Muscle layer of colon (tissue), 2 donors: ENCODE data around the gene C1orf159.
"Not testable (repeated sequence)": the region's sequence is repeated elsewhere in the genome, so short reads cannot be mapped to it uniquely, and the experiment has no call there.

ENCODE experiments used
- H3K27ac ChIP-seq: one replicate; pipeline ENCODE4 v1.7.0; 2013; ENCODE audit warnings: low read depth, mild to moderate bottlenecking, low read length, moderate library complexity
- H3K27me3 ChIP-seq, 2 donors: one replicate each; pipeline ENCODE4 v1.7.0; 2013; ENCODE audit warnings: low read length in 2 of 2, mild to moderate bottlenecking in 2 of 2; ENCODE audit not compliant: insufficient read depth in 2 of 2, control insufficient read depth in 1 of 2
- H3K36me3 ChIP-seq: one replicate; pipeline ENCODE4 v1.7.0; 2013; ENCODE audit warnings: mild to moderate bottlenecking, low read length; ENCODE audit not compliant: insufficient read depth
- H3K4me1 ChIP-seq: one replicate; pipeline ENCODE4 v1.7.0; 2013; ENCODE audit warnings: mild to moderate bottlenecking, low read length; ENCODE audit not compliant: insufficient read depth
- H3K4me3 ChIP-seq, 2 donors: one replicate each; pipeline ENCODE4 v1.7.0; 2013; ENCODE audit warnings: low read length in 2 of 2, low read depth in 1 of 2, mild to moderate bottlenecking in 1 of 2, moderate library complexity in 1 of 2
- H3K9ac ChIP-seq: one replicate; pipeline ENCODE4 v1.7.0; 2013; ENCODE audit warnings: low read length
- H3K9me3 ChIP-seq: one replicate; pipeline ENCODE4 v1.7.0; 2013; ENCODE audit warnings: mild to moderate bottlenecking, low read length
- donor health status: abdominal sarcoma.
- donor health status: Adenocarcinoma of cecum.

The C1orf159 gene

GRCh38 chr1:1080122-1080757 lies 35.6 kb downstream of the C1orf159 start:
- Histone ChIP-seq H3K27me3 (peaks cover 0 to 3% of the 10 kb centered on the region in 2 donors), H3K9ac (no peak overlapping the region), H3K4me3 (peak overlapping the region; percentile 37 to 47), H3K27ac (no peak overlapping the region), H3K9me3 (no peaks in the 10 kb centered on the region), H3K4me1 (peaks cover 11% of the 10 kb centered on the region), H3K36me3 (no peaks in the 10 kb centered on the region)

DNA sequence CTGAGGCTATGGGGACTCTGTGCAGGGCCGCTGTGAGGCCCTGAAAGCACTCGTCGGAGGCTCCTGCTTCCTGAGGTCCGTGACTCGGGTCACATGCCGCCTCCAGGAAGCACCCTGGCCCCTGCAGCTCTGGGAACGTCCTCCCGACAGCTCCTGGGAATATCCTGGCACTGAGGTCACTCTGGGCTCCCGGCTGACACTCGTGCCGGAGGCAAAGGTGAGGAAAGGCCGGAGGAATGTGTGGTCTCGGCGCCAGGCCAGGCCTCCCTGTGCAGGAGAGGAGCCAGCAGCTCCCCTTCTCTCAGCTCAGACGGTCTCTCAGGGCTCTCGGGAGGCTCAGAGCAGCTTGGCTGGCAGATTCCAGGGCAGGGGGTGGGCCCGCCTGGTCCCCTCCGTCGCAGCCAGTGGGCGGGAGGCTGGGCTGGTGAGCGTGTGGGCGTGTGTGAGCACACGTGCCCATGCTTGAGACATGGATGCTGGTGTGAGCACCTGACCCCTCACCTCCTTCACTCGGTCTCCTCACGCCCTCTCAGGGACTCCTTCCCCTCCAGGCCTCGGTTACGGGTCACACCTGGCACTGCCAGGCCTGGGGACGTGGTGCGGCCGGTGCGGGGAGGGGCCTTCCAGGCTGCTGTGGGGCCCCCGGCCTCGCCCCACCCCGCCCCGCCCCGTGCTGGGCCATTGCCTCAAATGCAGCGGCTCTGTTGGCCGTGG lies 36.3 kb downstream of the C1orf159 start:
- no peaks in the 10 kb centered on the region for H3K36me3 ChIP-seq
- H3K9me3 ChIP-seq, result no peaks in the 10 kb centered on the region
- peaks cover 0 to 8% of the 10 kb centered on the region in 2 donors for H3K27me3 ChIP-seq
- H3K4me3 ChIP-seq, result peak overlapping the region; percentile 37 to 47
- H3K9ac ChIP-seq, result no peak overlapping the region
- peaks cover 11% of the 10 kb centered on the region for H3K4me1 ChIP-seq
- no peak overlapping the region for H3K27ac ChIP-seq

DNA sequence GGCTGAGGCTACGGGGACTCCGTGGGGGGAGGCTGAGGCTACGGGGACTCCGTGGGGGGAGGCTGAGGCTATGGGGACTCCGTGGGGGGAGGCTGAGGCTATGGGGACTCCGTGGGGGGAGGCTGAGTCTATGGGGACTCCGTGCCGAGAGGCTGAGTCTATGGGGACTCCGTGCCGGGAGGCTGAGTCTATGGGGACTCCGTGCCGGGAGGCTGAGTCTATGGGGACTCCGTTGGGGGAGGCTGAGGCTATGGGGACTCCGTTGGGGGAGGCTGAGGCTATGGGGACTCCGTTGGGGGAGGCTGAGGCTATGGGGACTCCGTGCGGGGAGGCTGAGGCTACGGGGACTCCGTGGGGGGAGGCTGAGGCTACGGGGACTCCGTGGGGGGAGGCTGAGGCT lies 38.5 kb downstream of the C1orf159 start:
- not testable (repeated sequence) for H3K36me3 ChIP-seq, H3K27ac ChIP-seq, H3K4me3 ChIP-seq, H3K9me3 ChIP-seq, H3K9ac ChIP-seq
- peaks cover 11% of the 10 kb centered on the region for H3K4me1 ChIP-seq
- H3K27me3 ChIP-seq, result peaks cover 0 to 29% of the 10 kb centered on the region in 2 donors

GRCh38 chr1:1075148-1075935 lies 40.5 kb downstream of the C1orf159 start:
- H3K9ac ChIP-seq, result no peak overlapping the region
- no peak overlapping the region for H3K4me3 ChIP-seq
- H3K4me1 ChIP-seq, result peaks cover 11% of the 10 kb centered on the region
- H3K27ac ChIP-seq, result no peak overlapping the region
- no peaks in the 10 kb centered on the region for H3K9me3 ChIP-seq
- H3K27me3 ChIP-seq, result peaks cover 0 to 43% of the 10 kb centered on the region in 2 donors
- H3K36me3 ChIP-seq, result no peaks in the 10 kb centered on the region

DNA sequence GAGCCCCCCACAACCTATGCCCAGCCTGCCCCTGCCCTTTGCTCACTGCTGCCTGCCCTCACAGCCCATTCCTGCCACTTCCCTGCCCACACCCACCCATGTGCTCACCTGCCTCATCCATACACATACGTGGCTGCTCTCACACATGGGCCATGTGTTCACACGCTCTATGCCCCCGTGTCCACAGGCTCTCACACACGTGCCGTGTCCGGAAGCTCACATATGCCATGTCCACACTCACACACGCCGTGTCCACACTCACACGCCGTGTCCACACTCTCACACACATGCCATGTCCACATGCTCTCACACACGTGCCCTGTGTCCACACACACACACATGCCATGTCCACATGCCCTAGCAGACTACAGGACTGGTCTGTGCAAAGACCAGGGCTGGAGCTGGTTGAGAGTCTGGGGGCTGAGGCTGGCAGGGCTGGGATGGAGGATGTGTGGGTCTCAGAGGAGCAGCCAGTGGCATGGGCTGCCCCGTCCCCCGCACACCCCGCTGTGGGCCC lies 41.2 kb downstream of the C1orf159 start:
- Histone ChIP-seq H3K9ac (no peak overlapping the region), H3K27me3 (peaks cover 0 to 50% of the 10 kb centered on the region in 2 donors)

DNA sequence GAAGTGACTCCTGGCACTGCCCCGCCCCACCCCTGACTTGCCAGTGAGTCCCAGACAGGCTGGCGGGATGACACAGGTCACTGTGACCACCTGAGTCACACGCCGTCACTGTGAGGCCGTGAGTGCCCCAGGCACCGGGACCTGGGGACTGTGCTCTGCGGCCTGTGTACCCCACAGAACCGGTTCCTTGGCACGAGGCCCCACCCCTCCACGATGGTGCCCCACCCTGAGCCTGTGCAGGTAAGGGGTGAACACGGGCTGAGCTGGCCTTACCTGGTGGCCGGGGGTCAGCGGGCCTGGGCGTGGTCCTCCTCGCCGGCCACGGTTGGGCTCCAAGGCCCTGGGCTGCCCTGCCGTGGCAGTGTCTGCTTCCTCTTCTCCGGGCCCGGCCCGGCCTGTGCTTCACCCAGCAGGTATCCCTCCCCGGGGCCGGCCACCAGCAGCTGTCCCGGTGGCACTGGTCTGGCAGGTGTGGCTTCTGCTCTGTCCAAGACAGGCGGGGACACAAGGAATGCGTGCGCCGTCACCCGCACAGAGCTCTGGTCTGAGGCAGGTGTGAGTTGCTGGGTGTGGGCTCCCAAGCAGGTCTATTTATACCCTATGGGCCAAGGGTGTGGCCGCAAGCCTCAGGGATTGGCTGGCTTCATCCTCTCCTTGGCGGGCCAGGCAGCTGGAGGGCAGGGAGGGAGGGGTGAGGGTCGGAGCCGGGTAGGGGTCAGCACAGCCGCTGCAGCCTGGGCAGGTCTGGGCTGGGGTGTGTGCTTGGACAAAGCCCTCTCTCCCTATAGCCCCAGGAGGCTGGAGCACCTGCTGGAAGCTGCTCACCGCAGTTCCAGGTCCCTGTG lies 41.9 kb downstream of the C1orf159 start, which contains the start of gene RNF223:
RNF223 (minus strand) TSS at position 564 of the 845 bp plus-strand sequence. CDS start 1,740 bp downstream, outside the sequence.
- H3K9ac ChIP-seq, result no peak within 1 kb of the TSS
- no peaks in the 10 kb centered on the region for H3K4me1 ChIP-seq
- H3K27me3 ChIP-seq, result peaks cover 0 to 57% of the 10 kb centered on the region in 2 donors
- no peaks in the 10 kb centered on the region for H3K9me3 ChIP-seq
- no peaks in the 10 kb centered on the region for H3K36me3 ChIP-seq
- no peak within 1 kb of the TSS for H3K27ac ChIP-seq
- no peak within 1 kb of the TSS for H3K4me3 ChIP-seq

More for the DNA sequence above, 41.2 kb downstream of the C1orf159 start:
- no peaks in the 10 kb centered on the region for H3K9me3 ChIP-seq
- peaks cover 5% of the 10 kb centered on the region for H3K4me1 ChIP-seq
- H3K27ac ChIP-seq, result no peak overlapping the region
- H3K36me3 ChIP-seq, result no peaks in the 10 kb centered on the region
- no peak overlapping the region for H3K4me3 ChIP-seq

GRCh38 chr1:1072849-1073742 lies 42.8 kb downstream of the C1orf159 start:
- Histone ChIP-seq H3K4me3 (no peak overlapping the region), H3K27me3 (peaks cover 4 to 62% of the 10 kb centered on the region in 2 donors), H3K36me3 (no peaks in the 10 kb centered on the region), H3K9ac (no peak overlapping the region), H3K4me1 (no peaks in the 10 kb centered on the region), H3K9me3 (no peaks in the 10 kb centered on the region), H3K27ac (no peak overlapping the region)

- H3K27me3 ChIP-seq, result peaks cover 10 to 70% of the 10 kb centered on the region in 2 donors
- no peak overlapping the region for H3K27ac ChIP-seq
- no peaks in the 10 kb centered on the region for H3K36me3 ChIP-seq
- no peaks in the 10 kb centered on the region for H3K4me1 ChIP-seq
- no peak overlapping the region for H3K9ac ChIP-seq
- no peaks in the 10 kb centered on the region for H3K9me3 ChIP-seq
- no peak overlapping the region for H3K4me3 ChIP-seq
Observed at GRCh38 chr1:1072299-1072848, 43.5 kb downstream of the C1orf159 start.

DNA sequence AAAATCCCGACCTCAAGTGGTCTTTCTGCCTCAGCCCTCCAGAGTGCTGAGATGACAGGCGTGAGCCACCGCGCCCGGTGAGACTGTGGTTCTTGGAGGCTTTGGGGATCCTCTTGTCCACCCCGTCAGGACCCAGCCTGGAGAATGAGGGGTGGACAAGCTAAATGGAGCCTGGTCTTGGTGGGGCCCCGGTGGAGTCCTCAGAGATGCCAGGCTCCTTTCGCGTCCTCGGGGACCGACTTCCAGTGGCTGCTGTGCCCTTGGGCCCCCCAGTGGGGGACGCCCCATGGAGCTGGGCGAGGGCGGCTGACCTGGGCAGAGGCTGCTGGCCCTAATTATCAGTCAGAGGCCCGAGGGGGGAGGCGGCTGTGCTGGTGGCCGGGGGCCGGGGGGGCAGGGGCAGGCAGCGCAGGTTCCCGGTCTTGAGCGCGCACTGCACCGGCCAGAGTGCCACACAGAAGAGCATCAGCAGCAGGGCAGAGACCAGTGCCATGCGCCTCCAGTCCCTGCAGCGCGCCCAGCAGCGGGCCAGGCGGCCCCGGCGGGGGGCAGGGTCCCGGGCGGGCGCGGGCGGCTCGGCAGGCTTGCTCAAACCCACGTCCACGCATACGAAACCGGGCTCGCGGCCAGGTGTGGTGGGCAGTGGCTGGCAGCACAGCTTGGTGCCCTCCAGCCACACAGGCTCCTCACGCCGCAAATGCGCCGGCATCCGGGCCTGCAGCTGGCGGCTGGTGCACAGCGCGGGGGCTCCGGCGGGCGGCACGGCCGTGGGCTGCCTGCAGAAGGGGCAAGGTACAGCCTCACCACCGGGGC lies 44.2 kb downstream of the C1orf159 start:
- Histone ChIP-seq H3K27ac (no peak overlapping the region), H3K9ac (no peak overlapping the region), H3K4me3 (no peak overlapping the region), H3K9me3 (no peaks in the 10 kb centered on the region), H3K36me3 (no peaks in the 10 kb centered on the region), H3K4me1 (no peaks in the 10 kb centered on the region), H3K27me3 (peaks cover 10 to 76% of the 10 kb centered on the region in 2 donors)
